Activated T-cell treated with anti-CD3 and anti-CD28 coated beads, Interleukin-2, amount 50 U/mL, for 24 hours (primary cell): ENCODE data around the gene FAM193B.
"Not testable (repeated sequence)": the region's sequence is repeated elsewhere in the genome, so short reads cannot be mapped to it uniquely, and the experiment has no call there.

Experiments
- DNase-seq: peaks from one replicate; pipeline ENCODE4 v3.0.0-alpha.2; 2020
- H3K27ac Mint-ChIP-seq: 2 replicates; pipeline ENCODE4 v1.8.0; 2020; ENCODE audit warnings: mild to moderate bottlenecking, mixed read lengths
- H3K27me3 Mint-ChIP-seq: 2 replicates; pipeline ENCODE4 v1.8.0; 2020; ENCODE audit warnings: mixed read lengths
- H3K36me3 Mint-ChIP-seq: 2 replicates; pipeline ENCODE4 v1.8.0; 2020; ENCODE audit warnings: low read depth, mixed read lengths
- H3K4me1 Mint-ChIP-seq: 2 replicates; pipeline ENCODE4 v1.8.0; 2020; ENCODE audit warnings: low read depth, mixed read lengths
- H3K4me3 Mint-ChIP-seq: 2 replicates; pipeline ENCODE4 v1.8.0; 2020; ENCODE audit warnings: mild to moderate bottlenecking, moderate library complexity, mixed read lengths
- H3K9me3 Mint-ChIP-seq: 2 replicates; pipeline ENCODE4 v1.8.0; 2020; ENCODE audit warnings: mixed read lengths

The FAM193B gene

DNA sequence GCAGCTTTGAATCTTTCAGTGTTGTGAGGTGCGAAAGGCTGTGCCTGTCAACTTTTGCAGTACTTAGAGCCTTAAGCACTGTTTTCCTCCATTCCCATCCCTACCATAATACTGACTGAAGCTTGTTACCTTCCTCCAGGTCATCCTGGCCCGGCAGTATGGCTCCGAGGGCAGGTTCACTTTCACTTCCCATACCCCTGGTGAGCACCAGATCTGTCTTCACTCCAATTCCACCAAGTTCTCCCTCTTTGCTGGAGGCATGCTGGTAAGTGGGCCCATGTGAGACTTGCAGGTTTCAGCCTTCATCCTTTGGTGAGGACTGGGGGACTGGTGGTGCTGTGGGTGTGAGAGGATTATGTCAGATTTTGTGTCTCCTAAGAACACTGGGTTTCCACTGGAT is 39.1 kb upstream of the FAM193B start:
- peak overlapping the region; percentile 95 for H3K4me3 Mint-ChIP-seq
- peak overlapping the region; percentile 99 for H3K27ac Mint-ChIP-seq
- peak; percentile 20 for DNase-seq
- no peaks in the 10 kb centered on the region for H3K9me3 Mint-ChIP-seq
- H3K27me3 Mint-ChIP-seq, result peaks cover 14% of the 10 kb centered on the region
- peaks cover 53% of the 10 kb centered on the region for H3K36me3 Mint-ChIP-seq
- H3K4me1 Mint-ChIP-seq, result peaks cover 36% of the 10 kb centered on the region

DNA sequence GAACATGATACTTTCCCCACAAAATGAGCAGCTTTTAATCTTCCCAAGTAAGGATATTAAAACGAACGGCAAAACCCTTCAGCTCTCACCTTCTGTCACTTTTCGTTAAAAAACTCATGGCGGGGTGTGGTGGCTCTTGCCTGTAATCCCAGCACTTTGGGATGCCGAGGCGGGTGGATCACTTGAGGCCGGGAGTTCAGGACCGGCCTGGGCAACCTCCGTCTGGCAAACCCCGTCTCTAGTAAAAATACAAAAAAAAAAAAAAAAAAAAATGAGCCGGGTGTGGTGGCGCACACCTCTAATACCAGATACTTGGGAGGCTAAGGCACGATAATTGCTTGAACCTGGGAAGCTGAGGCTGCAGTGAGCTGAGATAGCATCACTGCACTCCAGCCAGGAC is 38.5 kb upstream of the FAM193B start:
- Mint-ChIP-seq H3K9me3 (no peaks in the 10 kb centered on the region), H3K27me3 (peaks cover 20% of the 10 kb centered on the region), H3K27ac (peak overlapping the region; percentile 99), H3K4me3 (peak overlapping the region; percentile 95), H3K36me3 (peaks cover 53% of the 10 kb centered on the region), H3K4me1 (peaks cover 38% of the 10 kb centered on the region)
- DNase-seq, result peak; percentile 21

DNA sequence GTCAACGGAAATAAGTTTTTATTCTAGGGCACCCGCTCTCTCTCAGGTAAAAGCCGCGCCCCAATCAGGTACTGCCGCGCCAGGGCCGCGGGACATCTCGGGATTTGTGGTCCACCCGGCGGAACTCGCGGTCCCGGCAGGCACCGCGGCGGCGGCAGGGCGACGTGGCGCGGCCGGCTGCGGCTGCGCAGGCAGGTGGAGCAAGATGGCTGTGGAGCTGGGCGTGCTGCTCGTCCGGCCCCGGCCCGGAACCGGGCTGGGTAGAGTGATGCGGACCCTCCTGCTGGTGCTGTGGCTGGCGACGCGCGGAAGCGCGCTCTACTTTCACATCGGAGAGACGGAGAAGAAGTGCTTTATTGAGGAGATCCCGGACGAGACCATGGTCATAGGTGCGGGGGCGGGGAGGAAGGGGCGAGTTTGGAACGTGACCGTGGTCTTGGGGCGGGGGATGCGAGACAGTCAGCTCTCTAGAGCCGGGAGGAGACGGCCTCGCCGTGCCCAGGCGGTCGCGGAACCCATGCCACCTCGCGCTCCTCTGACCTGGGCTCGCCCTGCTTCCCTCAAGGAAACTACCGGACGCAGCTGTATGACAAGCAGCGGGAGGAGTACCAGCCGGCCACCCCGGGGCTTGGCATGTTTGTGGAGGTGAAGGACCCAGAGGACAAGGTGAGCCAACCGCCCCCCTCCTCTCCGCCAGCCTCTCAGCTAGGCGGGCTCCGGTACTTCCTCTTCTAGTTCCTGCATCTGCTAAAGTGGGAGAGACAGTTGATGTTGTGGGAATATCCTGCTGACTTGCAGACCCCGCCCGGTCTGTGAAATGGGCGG is 37.9 kb upstream of the FAM193B start, which contains the start of gene TMED9:
Gene TMED9, plus strand, starts transcription at position 194 of the 825 bp plus-strand sequence. Its CDS starts 12 bp downstream, at position 206.
- Mint-ChIP-seq H3K36me3 (peaks cover 50% of the 10 kb centered on the region), H3K27ac (peak within 1 kb of the TSS; percentile 99), H3K9me3 (no peaks in the 10 kb centered on the region), H3K4me3 (peak within 1 kb of the TSS; percentile 95), H3K4me1 (peaks cover 35% of the 10 kb centered on the region), H3K27me3 (peaks cover 20% of the 10 kb centered on the region)
- DNase-seq, result peak; percentile 93

DNA sequence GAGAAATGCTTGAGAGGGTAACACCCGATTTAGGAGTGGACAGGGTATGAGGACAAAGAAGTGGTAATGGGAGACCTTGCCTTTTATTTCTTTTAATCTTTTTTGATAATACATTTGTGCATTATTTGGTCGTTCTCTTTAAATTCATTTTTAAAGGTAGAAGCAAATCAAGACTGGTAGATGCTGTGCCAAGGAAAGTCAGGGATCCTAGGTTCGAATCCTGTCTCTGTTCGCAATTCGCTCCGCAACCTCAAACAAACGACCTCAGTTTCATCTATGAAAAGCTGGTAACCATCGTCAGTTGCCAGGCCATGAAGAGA is 37.3 kb upstream of the FAM193B start:
- H3K27ac Mint-ChIP-seq, result peak overlapping the region; percentile 99
- H3K9me3 Mint-ChIP-seq, result no peaks in the 10 kb centered on the region
- peaks cover 46% of the 10 kb centered on the region for H3K36me3 Mint-ChIP-seq
- H3K4me1 Mint-ChIP-seq, result peaks cover 35% of the 10 kb centered on the region
- H3K27me3 Mint-ChIP-seq, result peaks cover 20% of the 10 kb centered on the region
- H3K4me3 Mint-ChIP-seq, result peak overlapping the region; percentile 95
- DNase-seq, result no peak

DNA sequence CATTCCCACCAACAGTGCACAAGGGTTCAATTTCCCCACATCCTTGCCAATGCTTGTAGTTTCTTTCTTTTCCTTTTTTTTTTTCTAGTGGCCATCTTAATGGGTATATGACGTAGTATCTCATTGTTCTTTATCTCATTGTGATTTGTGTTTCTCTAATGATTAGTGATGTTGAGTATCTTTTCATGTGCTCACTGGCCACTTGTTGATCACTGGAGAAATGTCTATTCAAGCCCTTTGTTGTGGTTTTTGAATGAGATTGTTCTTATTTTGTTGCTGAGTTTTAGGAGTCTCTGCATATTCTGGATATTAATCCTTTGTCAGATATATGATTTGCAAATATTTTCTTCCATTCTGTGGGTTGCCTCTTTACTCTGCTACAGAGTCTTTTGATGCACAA is 36.0 kb upstream of the FAM193B start:
- Mint-ChIP-seq H3K27me3 (peaks cover 28% of the 10 kb centered on the region), H3K4me1 (peaks cover 35% of the 10 kb centered on the region), H3K4me3 (no peak overlapping the region), H3K27ac (no peak overlapping the region), H3K9me3 (no peaks in the 10 kb centered on the region), H3K36me3 (peaks cover 34% of the 10 kb centered on the region)
- DNase-seq, result no peak

DNA sequence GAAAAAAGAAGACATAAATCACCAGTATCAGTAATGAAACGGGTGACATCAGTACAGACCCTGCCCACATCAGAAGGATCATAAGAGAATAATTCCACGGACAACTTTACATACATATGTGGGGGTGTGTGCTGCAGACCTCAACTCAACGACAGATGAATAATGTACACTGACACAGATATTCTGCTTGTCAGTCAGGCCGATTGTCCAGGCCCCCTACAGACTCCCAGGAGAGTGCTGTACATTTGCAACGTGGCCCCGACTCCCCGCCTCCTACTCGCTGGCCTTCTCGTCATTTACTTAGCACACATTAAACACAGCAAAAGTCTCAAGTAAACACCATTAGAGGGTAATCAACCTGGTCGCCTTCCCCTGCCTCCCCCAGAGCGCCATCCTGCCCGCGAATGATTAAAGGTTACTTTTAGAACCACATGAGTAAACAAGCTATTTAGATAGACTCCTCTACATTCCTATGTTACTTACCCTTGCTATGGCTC is 34.1 kb upstream of the FAM193B start:
- H3K27me3 Mint-ChIP-seq, result peaks cover 35% of the 10 kb centered on the region
- peaks cover 15% of the 10 kb centered on the region for H3K36me3 Mint-ChIP-seq
- peaks cover 26% of the 10 kb centered on the region for H3K4me1 Mint-ChIP-seq
- no peaks in the 10 kb centered on the region for H3K9me3 Mint-ChIP-seq
- no peak for DNase-seq
- H3K27ac Mint-ChIP-seq, result peak overlapping the region; percentile 3
- no peak overlapping the region for H3K4me3 Mint-ChIP-seq

DNA sequence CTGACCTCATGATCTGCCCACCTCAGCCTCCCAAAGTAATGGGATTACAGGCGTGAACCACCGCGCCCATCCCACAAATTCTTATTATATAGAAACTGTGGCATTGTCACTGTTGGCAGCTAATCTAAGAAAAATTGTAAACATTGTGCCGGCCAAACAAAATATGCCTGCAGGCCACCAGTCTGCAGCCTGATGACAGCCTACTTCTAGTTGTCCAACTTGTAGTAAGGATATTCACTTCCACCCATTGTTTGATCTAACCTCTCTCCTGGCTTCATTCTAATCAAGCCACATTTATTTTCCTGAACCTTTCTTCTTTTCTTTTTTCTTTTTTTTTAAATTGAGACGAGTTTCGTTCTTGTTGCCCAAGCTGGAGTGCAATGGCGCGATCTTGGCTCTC is 24.0 kb upstream of the FAM193B start:
- Mint-ChIP-seq H3K27ac (no peak overlapping the region), H3K4me1 (no peaks in the 10 kb centered on the region), H3K9me3 (no peaks in the 10 kb centered on the region), H3K4me3 (no peak overlapping the region), H3K36me3 (no peaks in the 10 kb centered on the region), H3K27me3 (peaks cover 4% of the 10 kb centered on the region)
- no peak for DNase-seq

DNA sequence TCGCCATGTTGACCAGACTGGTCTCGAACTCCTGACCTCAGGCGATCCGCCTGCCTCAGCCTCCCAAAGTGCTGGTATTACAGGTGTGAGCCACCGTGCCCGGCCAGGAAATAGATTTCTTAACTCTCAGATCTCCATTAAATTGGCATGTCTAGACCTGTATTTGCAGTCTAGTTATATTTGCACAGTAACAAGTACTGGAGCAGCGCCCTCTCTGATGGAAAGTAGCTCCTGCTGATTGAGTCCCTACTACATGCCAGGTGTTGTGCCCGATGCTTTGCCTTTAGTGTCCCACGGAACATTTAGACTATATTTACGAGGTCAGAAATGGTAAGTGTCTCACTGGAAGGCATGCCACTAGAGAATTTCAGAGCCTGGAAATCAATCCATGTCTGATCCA is 21.8 kb upstream of the FAM193B start:
- H3K4me3 Mint-ChIP-seq, result no peak overlapping the region
- H3K27ac Mint-ChIP-seq, result no peak overlapping the region
- no peaks in the 10 kb centered on the region for H3K4me1 Mint-ChIP-seq
- H3K9me3 Mint-ChIP-seq, result no peaks in the 10 kb centered on the region
- H3K36me3 Mint-ChIP-seq, result no peaks in the 10 kb centered on the region
- no peak for DNase-seq
- peaks cover 3% of the 10 kb centered on the region for H3K27me3 Mint-ChIP-seq

DNA sequence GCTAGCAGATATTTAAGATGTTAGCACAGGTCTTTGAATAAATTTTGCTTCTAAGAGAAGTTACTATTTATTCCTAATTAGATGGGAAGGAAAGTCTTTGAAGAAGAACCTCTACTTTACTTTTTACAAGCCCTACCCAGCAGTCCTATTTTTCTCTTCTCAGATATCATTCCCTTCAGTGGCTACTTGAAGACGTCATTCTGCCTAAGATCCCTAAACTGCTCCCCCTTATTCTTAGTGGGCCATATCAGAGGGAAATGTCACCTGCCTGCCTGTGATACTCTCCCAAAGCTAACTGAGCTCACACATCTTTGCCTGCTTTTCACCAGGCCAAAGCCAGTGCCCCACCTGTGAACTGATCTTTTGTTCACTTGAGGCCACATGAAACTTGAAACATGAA is 21.1 kb upstream of the FAM193B start:
- H3K4me1 Mint-ChIP-seq, result no peaks in the 10 kb centered on the region
- no peaks in the 10 kb centered on the region for H3K36me3 Mint-ChIP-seq
- H3K27me3 Mint-ChIP-seq, result peaks cover 3% of the 10 kb centered on the region
- no peak overlapping the region for H3K4me3 Mint-ChIP-seq
- no peaks in the 10 kb centered on the region for H3K9me3 Mint-ChIP-seq
- H3K27ac Mint-ChIP-seq, result no peak overlapping the region
- DNase-seq, result no peak

DNA sequence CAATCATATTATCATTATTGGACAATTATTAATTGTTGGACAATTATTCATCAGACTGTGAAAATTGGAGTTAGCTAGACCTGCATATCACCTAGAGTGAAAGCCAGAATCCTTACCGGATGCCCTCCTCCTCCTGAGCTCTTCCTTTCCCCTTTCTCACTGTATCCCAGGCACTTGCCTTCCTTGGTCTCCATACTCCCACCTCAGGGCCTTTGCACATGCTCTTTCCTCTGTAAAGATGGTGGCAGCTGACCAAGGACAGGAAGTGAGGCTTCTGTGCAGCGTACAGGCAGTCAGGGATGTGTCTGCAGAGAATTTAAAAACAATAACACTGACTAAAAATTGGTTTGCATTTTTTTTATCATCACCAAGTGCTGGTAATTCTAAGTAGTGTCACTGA is 15.5 kb upstream of the FAM193B start:
- H3K4me3 Mint-ChIP-seq, result no peak overlapping the region
- no peak for DNase-seq
- H3K36me3 Mint-ChIP-seq, result no peaks in the 10 kb centered on the region
- no peaks in the 10 kb centered on the region for H3K4me1 Mint-ChIP-seq
- H3K9me3 Mint-ChIP-seq, result no peaks in the 10 kb centered on the region
- H3K27me3 Mint-ChIP-seq, result peaks cover 4% of the 10 kb centered on the region
- H3K27ac Mint-ChIP-seq, result no peak overlapping the region

DNA sequence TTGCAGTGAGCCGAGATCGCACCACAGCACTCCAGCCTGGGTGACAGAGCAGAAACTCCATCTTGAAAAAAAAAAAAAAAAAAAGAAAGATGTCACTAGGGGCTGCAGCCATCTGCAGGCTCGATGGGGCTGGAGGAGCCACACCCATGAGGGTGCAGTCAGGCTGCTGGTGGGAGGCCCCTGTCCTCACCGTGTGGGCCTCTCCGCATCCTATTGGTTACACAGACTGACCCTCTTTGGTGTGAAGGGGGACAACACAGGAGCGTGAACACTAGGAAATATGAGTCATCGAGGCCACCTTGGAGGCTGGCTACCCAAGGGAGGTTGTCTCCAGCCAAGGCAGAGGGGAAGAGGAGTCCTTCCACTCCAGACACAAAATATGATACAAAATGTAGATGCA is 14.0 kb upstream of the FAM193B start:
- Mint-ChIP-seq H3K9me3 (no peaks in the 10 kb centered on the region), H3K36me3 (no peaks in the 10 kb centered on the region), H3K27ac (no peak overlapping the region), H3K27me3 (peaks cover 4% of the 10 kb centered on the region), H3K4me3 (no peak overlapping the region), H3K4me1 (no peaks in the 10 kb centered on the region)
- no peak for DNase-seq

DNA sequence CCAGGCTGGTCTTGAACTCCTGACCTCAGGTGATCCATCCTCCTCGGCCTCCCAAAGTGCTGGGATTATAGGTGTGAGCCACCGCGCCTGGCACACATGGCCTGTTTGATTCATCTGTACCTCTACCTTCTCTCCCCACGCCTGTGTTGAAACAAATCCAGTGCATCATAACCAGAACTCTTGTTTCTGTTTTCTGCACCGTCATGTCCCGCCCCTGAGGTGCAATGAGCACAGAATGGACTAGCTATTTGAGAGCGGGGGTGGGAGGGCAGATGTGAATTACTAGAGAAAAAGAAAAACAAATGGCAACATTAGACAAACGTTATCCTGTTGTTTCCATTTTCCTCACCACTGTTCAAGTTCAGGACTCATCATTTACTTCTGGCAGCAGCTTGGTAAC is 10.7 kb upstream of the FAM193B start:
- no peak overlapping the region for H3K27ac Mint-ChIP-seq
- H3K36me3 Mint-ChIP-seq, result no peaks in the 10 kb centered on the region
- no peaks in the 10 kb centered on the region for H3K4me1 Mint-ChIP-seq
- no peak for DNase-seq
- no peaks in the 10 kb centered on the region for H3K9me3 Mint-ChIP-seq
- H3K4me3 Mint-ChIP-seq, result no peak overlapping the region
- peaks cover 4% of the 10 kb centered on the region for H3K27me3 Mint-ChIP-seq

DNA sequence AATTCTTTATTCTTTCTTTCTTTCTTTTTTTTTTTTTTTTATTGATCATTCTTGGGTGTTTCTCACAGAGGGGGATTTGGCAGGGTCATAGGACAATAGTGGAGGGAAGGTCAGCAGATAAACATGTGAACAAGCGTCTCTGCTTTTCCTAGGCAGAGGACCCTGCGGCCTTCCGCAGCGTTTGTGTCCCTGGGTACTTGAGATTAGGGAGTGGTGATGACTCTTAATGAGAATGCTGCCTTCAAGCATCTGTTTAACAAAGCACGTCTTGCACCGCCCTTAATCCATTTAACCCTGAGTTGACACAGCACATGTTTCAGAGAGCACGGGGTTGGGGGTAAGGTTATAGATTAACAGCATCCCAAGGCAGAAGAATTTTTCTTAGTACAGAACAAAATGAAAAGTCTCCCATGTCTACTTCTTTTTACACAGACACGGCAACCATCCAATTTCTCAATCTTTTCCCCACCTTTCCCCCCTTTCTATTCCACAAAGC is 5.1 kb upstream of the FAM193B start:
- H3K4me1 Mint-ChIP-seq, result peaks cover 19% of the 10 kb centered on the region
- H3K27ac Mint-ChIP-seq, H3K9me3 Mint-ChIP-seq, H3K4me3 Mint-ChIP-seq, DNase-seq, H3K36me3 Mint-ChIP-seq, H3K27me3 Mint-ChIP-seq: not testable (repeated sequence)

DNA sequence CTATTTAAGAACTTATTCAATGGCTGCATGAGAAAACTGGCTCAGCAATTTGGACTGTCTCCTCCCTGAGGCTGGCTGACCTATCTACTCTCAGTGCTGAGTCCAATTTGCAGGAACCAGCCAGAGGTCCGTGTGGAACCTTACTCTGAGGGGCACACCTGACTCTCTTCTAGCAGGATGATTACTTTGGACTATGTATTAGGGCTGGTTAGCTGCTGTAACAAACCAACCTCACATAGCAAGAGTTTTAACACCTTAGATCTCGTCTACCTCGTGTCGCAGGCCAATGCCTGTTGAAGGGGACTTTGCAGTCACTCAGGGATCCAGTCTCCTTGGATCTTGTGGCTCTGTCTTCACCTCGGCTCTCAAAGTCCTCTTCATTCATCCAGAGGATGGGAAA is 3.4 kb upstream of the FAM193B start:
- no peaks in the 10 kb centered on the region for H3K27me3 Mint-ChIP-seq
- H3K36me3 Mint-ChIP-seq, result peaks cover 11% of the 10 kb centered on the region
- peaks cover 27% of the 10 kb centered on the region for H3K4me1 Mint-ChIP-seq
- no peak overlapping the region for H3K4me3 Mint-ChIP-seq
- H3K27ac Mint-ChIP-seq, result no peak overlapping the region
- no peaks in the 10 kb centered on the region for H3K9me3 Mint-ChIP-seq
- DNase-seq, result no peak

DNA sequence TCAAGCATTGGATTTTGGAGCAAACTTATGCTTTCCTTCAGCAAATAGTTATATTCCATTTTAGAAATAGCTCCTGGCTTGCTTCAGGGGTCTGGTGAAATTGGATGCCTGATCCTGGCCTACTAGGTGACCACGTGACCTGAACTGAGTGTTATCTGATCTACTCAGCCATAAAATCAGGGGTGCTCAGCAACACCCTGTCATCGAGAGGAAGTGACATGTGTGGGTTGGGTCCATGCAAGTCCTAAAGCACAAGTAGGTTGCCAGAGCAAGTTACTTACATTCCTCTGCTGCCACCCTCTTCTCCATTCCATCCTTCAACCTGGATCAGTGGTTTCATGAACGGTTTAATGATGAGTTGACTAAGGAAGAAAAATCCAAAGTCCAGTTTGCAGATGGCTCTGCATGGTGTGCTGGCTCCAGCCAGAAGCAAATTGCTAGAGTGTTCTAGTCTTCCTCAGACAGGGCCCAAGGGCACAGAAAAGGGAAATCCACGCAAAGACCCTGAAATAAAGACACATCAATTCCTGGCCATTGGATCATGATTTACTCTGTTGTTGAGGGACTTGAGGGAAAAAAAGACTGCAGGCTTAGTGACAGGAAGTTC is 2.8 kb upstream of the FAM193B start:
- no peak for DNase-seq
- Mint-ChIP-seq H3K4me3 (no peak overlapping the region), H3K27me3 (no peaks in the 10 kb centered on the region), H3K4me1 (peaks cover 34% of the 10 kb centered on the region), H3K36me3 (peaks cover 17% of the 10 kb centered on the region), H3K9me3 (no peaks in the 10 kb centered on the region), H3K27ac (no peak overlapping the region)
